HG02759 (cell line): ENCODE results near the gene EXOSC2.
"Not testable (repeated sequence)": the region's sequence is repeated elsewhere in the genome, so short reads cannot be mapped to it uniquely, and the experiment has no call there.

Experiments used
- ATAC-seq: cut with Tn5 transposase; IDR thresholded peaks from one replicate; pipeline ENCODE4 v1.9.1; 2021; ENCODE audit warnings: mild to moderate bottlenecking, moderate library complexity; ENCODE audit not compliant: unreplicated experiment

EXOSC2 gene

GRCh38 chr9:130666393-130667119 is 27.0 kb upstream of the EXOSC2 start:
- no peak for ATAC-seq

DNA sequence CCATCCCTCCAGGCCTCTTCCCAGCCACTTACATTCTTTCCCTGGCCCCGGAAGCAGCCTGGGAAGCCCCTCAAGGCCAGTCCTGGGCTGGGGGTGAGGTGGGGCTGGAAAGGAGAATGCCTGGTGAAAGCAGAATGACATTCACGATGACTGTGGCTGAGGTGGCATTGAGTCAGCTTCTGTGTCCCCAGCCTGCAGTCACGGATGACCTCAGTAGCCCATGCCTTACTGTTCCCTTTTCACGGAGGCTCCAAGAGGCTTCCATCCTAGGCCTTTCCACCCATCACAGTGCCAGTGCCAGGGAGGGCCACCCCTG is 26.5 kb upstream of the EXOSC2 start:
- ATAC-seq = no peak

DNA sequence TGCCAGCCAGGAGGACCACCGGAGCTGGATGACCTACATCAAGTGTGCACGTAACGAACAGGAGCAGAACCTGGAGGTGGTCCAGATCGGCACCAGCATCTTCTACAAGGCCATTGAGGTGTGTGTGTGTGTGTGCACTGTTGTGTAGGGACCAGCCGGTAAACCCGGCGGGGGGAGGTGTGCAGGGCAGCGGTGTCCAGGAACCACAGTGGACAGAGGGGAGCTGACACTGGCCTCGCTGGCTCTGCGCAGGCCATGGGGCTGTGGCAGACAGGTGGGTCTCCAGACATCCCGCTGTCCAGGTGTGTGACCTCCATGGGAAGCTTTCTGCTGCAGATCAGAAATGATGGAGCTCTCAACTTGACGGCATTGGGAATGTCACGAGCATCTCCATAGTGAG is 25.4 kb upstream of the EXOSC2 start:
- ATAC-seq = no peak

GRCh38 chr9:130668659-130669058 is 24.9 kb upstream of the EXOSC2 start:
- no peak for ATAC-seq

DNA sequence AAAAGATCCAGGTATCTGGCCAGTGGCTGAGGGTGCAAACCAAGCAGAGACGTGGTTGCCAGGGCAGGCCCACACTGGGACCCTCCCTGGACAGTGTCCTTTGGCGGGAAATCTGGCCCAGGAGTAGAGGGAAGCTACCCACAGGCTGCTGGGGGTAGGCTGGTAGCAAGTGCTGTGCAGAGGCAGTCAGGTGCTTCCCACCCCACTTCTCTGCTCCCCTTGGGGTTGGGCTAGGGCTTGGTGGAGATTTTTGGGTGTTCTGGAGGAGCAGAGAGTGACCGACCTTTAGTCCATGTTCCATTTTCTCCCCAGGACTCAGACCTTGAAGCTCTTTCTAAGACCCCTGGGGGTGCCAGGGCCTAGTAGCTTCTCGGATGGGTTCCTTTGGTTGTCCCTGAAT is 23.6 kb upstream of the EXOSC2 start:
- ATAC-seq = no peak

- ATAC-seq = no peak
Measured at GRCh38 chr9:130670644-130671043, 22.9 kb upstream of the EXOSC2 start.

DNA sequence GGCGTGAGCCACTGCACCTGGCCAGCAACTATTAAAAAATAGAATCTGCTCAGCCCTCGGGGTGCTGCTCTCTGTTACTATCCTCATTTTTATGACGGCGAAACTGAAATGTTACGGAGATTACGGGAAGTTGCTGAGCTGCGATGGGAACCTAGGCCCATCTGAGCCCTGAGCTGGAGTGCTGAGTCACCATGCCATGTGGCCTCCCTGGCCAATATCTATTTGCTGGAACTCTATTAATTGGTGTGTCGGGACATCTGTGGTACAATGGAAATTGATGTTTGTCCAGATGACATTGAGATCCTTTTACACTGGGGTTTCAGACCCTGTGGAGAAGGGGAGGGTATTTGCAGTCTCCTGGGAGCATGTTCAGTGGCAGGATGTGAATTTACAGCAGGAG is 21.1 kb upstream of the EXOSC2 start:
- ATAC-seq = no peak

DNA sequence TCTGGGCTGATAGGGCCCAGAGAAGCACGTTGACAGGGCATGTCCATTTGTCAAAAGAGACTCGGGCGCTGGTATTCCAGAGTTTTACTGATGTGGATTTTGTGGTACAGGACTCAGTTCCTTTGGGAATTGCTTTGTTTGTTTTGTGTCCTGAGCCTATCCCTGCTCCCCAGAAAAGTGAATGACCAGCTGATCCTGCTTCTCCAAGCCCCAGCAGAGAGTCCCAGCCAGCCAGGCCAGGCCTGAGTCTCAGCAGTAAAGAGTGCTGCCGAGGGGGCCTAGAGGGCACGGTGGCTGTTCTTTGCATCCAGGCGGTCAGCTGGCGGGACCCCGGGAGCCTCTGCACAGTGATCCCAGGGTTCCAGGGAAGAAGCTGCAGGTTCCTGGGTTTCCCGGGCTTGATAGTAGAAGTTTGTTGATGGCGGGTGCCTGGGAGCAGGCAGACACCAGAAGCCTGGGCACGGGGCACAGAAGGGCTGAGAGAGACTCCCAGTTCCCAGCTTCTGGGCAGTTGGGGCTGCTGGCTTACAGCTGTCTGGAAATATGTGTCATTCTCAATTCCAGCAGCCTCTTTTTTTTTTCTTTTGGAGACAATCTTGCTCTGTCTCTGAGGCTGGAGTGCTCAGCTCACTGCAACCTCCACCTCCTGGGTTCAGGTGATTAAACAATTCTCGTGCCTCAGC is 20.5 kb upstream of the EXOSC2 start:
- ATAC-seq = no peak

- ATAC-seq = no peak
Measured at GRCh38 chr9:130675396-130675795, 18.2 kb upstream of the EXOSC2 start.

DNA sequence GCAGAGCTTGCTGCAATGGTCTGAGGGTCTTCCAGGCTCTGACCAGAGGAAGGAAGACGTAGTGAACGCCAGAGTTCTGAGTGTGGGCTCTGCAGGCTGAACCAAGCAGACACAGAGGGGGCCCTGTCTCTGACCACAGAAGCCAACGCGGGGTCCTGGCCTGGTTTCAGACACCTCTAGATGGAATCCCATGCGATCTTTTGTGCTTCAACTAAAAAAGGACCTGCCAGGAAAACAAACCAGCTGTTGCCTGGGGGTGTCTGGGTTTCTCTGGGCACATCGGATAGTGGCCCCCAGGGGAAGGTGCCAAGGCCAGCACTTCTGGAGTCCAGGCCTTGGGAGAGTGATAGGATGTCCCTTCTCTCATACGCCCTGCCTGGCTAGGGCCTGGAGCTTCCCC is 16.3 kb upstream of the EXOSC2 start:
- ATAC-seq = no peak

DNA sequence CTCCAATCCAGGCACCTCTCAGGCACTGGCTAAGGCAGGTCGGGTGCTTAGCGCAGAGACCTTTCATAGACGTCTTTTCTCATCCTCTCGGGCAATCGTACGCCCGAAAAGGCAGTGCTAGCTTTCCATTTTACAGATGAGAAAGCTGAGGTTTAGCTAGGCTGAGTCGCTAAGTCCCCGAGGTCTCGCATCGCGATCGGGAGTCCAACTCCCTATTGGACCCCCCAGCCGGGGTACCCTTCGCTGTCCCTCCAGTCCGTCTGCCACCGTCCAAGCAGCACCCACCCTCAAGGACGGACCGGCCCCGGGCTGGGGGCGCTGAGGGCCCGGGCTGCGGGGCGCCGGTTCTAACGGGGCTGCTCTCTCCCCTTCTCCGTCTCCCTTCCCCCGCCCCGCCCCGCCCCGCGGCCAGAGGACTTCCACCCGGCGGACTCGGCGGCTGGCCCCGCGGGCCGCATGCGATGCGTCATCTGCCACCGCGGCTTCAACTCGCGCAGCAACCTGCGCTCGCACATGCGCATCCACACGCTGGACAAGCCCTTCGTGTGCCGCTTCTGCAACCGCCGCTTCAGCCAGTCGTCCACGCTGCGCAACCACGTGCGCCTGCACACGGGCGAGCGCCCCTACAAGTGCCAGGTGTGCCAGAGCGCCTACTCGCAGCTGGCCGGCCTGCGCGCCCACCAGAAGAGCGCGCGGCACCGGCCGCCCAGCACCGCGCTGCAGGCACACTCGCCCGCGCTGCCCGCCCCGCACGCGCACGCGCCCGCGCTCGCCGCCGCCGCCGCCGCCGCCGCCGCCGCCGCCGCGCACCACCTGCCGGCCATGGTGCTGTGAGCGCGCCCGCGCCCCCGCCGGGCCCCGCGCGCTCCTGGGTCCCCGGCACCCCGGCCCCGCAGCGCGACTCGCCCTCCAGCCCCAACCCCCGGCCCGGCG is 12.5 kb upstream of the EXOSC2 start:
- ATAC-seq = peak; percentile 60

DNA sequence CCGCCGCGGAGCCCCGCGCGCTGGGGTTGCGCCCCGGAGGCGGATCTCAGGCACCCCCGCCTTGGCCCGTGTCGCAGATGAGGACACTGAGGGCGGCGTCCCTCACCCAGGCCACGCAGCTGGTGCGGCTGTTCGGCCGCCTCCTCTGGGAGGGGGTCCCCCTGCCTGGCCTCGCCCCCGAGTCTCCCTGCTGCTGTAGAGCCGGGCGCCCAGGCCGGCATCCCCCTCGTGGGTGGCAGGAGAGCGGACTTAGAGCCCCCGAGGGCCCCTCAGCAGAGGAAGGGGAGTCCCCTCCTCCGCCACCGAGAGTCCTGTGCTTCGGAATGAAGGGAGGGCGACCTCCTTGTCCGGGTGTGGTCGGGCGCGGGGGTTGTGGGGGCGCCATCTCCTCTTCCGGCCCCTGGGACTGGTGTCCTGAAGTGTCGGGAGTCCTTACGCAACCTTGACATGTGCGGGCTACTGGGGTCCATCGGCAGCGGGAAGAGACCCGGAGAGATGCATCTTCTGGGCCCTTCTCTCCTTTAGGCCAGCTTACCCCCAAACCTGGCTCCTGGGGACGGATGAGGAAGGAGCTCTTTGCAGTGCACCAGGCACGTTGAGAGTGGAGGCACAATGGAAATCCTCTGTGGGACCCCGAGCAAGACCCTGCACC is 11.7 kb upstream of the EXOSC2 start:
- ATAC-seq = peak; percentile 38

- ATAC-seq = no peak
Measured at GRCh38 chr9:130682421-130683121, 11.0 kb upstream of the EXOSC2 start.

DNA sequence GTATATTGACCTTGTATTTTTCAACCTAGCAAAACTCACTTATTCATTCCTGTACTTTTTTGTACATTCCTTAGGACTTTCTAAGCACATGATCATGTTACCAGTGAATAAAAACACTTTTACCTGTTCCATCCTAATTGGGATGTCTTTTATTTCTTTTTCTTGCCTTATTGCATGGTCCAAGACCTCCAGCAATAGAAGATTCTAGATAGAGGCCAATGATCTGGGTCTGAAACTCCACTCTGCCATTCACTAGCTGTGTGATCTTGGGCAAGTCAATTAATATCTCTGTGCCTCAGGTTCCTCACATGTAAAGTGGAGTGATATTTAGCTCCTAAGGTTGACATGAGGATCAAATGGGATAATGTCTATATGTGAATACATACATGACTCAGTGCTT is 8.5 kb upstream of the EXOSC2 start:
- ATAC-seq = no peak

GRCh38 chr9:130685945-130686344 is 7.6 kb upstream of the EXOSC2 start:
- ATAC-seq = not testable (repeated sequence)

DNA sequence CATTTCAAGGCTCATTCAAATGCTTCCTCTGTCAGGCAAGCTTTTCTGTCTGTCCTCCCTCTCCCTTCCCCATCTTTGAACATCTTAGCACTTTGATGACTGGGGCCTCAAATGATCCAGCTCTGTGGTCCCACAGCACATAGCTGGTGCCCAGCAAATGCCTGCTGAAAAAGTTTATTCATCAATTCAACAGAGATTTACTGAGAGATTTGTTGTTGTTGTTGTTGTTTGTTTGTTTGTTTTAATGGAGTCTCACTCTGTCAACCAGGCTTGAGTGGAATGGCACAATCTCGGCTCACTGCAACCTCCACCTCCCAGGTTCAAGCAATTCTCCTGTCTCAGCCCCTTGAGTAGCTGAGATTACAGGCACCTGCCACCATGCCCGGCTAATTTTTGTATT is 6.0 kb upstream of the EXOSC2 start:
- no peak for ATAC-seq

GRCh38 chr9:130688072-130688471 is 5.5 kb upstream of the EXOSC2 start:
- no peak for ATAC-seq

GRCh38 chr9:130689572-130689936 is 4.0 kb upstream of the EXOSC2 start:
- no peak for ATAC-seq

GRCh38 chr9:130689937-130690700 is 3.5 kb upstream of the EXOSC2 start:
- ATAC-seq = no peak

GRCh38 chr9:130692321-130692720 is 1.3 kb upstream of the EXOSC2 start:
- no peak for ATAC-seq
